MCF 10A (cell line): ENCODE results near the gene MYBL2. TPM values are rescaled to one million over a fixed set of nuclear protein-coding genes. Genes with fewer than 3 reads are reported as not detected.

Source experiments
- BruUV-seq: library from RNA; stranded (reverse); fragments of 400-500 nt; replicated peaks from 2 replicates; lab custom pipeline; 2021; lab: Mats Ljungman, UMichigan
- CTCF ChIA-PET: fragments of 300-600 bp; sonication (Branson Sonifier 250); formaldehyde crosslinking; extraction: SDS; loops from one replicate; lab custom pipeline; 2021; ENCODE audit warnings: antibody characterized with exemption, inconsistent platforms; lab: Yijun Ruan, JAX
- POLR2A ChIA-PET: fragments of 300-600, 350-650 bp; sonication (Branson Sonifier 250); formaldehyde crosslinking; extraction: SDS; loops from one replicate; lab custom pipeline; 2020; ENCODE audit warnings: antibody characterized with exemption, inconsistent platforms; lab: Yijun Ruan, JAX
- DNase-seq: peaks from one replicate; pipeline ENCODE4 v3.0.0-alpha.2; 2018; ENCODE audit not compliant: unreplicated experiment
- H3K27ac Mint-ChIP-seq: one replicate; pipeline ENCODE4 v1.8.0; 2022; ENCODE audit warnings: mild to moderate bottlenecking, low read depth, mixed read lengths; ENCODE audit not compliant: unreplicated experiment
- H3K27me3 Mint-ChIP-seq: one replicate; pipeline ENCODE4 v1.8.0; 2022; ENCODE audit warnings: mixed read lengths; ENCODE audit not compliant: insufficient read depth, unreplicated experiment
- H3K36me3 Mint-ChIP-seq: one replicate; pipeline ENCODE4 v1.8.0; 2022; ENCODE audit warnings: mild to moderate bottlenecking, moderate library complexity, mixed read lengths; ENCODE audit not compliant: insufficient read depth, unreplicated experiment
- H3K4me1 Mint-ChIP-seq: one replicate; pipeline ENCODE4 v1.8.0; 2022; ENCODE audit warnings: mixed read lengths; ENCODE audit not compliant: insufficient read depth, unreplicated experiment
- H3K4me3 Mint-ChIP-seq: one replicate; pipeline ENCODE4 v1.8.0; 2022; ENCODE audit warnings: mild to moderate bottlenecking, moderate library complexity, mixed read lengths; ENCODE audit not compliant: unreplicated experiment
- H3K9me3 Mint-ChIP-seq: one replicate; pipeline ENCODE4 v1.8.0; 2022; ENCODE audit warnings: mixed read lengths; ENCODE audit not compliant: unreplicated experiment
- intact Hi-C: fragments of 100-400 bp; cut with micrococcal nuclease; formaldehyde crosslinking; loops from 2 replicates; pipeline ENCODE4 v1.14.1; 2022
- total RNA-seq: library from RNA; stranded (reverse); gene quantifications from 2 replicates; pipeline ENCODE4 v1.2.3, GENCODE V29; 2022
- TF ChIP-seq, protein P1 (sequence below): fragments of 200-600 bp; IDR thresholded peaks from one replicate; pipeline ENCODE4 v1.8.0; 2022; ENCODE audit warnings: antibody characterized with exemption, mild to moderate bottlenecking; ENCODE audit not compliant: unreplicated experiment

The MYBL2 gene
- total RNA-seq, 1 experiment from 2014 or later: 44.3 TPM

GRCh38 chr20:43717616-43717995 lies 50.7 kb downstream of the MYBL2 start:
- no peak for DNase-seq
- TF ChIP-seq, protein P1, sequence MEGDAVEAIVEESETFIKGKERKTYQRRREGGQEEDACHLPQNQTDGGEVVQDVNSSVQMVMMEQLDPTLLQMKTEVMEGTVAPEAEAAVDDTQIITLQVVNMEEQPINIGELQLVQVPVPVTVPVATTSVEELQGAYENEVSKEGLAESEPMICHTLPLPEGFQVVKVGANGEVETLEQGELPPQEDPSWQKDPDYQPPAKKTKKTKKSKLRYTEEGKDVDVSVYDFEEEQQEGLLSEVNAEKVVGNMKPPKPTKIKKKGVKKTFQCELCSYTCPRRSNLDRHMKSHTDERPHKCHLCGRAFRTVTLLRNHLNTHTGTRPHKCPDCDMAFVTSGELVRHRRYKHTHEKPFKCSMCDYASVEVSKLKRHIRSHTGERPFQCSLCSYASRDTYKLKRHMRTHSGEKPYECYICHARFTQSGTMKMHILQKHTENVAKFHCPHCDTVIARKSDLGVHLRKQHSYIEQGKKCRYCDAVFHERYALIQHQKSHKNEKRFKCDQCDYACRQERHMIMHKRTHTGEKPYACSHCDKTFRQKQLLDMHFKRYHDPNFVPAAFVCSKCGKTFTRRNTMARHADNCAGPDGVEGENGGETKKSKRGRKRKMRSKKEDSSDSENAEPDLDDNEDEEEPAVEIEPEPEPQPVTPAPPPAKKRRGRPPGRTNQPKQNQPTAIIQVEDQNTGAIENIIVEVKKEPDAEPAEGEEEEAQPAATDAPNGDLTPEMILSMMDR: no peak
- no TSS peak for BruUV-seq
- intact Hi-C loops: no loop called here
- H3K9me3 Mint-ChIP-seq: no peaks in the 10 kb centered on the region
- no peaks in the 10 kb centered on the region for H3K36me3 Mint-ChIP-seq
- H3K27me3 Mint-ChIP-seq: no peaks in the 10 kb centered on the region
- H3K4me3 Mint-ChIP-seq: no peak overlapping the region
- POLR2A ChIA-PET: no interaction called here
- no peak overlapping the region for H3K27ac Mint-ChIP-seq
- no peaks in the 10 kb centered on the region for H3K4me1 Mint-ChIP-seq
- CTCF ChIA-PET: interaction anchor here (0.6 to 0.9 kb wide), 2 partner anchors 196 to 269 kb away, joined by 3 read pairs; no protein-coding TSS in a partner anchor

GRCh38 chr20:43720007-43720406 lies 53.1 kb downstream of the MYBL2 start:
- H3K9me3 Mint-ChIP-seq: no peaks in the 10 kb centered on the region
- POLR2A ChIA-PET: no interaction called here
- H3K4me3 Mint-ChIP-seq: no peak overlapping the region
- CTCF ChIA-PET: interaction anchor here (0.6 to 1.3 kb wide), 4 partner anchors 29 to 362 kb away, joined by 3 to 4 read pairs (median 4); partner anchors contain the start of gene SRSF6
- no TSS peak for BruUV-seq
- intact Hi-C loops: no loop called here
- no peaks in the 10 kb centered on the region for H3K36me3 Mint-ChIP-seq
- no peak overlapping the region for H3K27ac Mint-ChIP-seq
- TF ChIP-seq, protein P1: no peak
- H3K27me3 Mint-ChIP-seq: no peaks in the 10 kb centered on the region
- no peak for DNase-seq
- no peaks in the 10 kb centered on the region for H3K4me1 Mint-ChIP-seq

- no peaks in the 10 kb centered on the region for H3K4me1 Mint-ChIP-seq
- CTCF ChIA-PET: interaction anchor here (0.7 kb wide), 2 partner anchors 29 to 221 kb away, joined by 3 read pairs; no protein-coding TSS in a partner anchor
- no peak for DNase-seq
- H3K4me3 Mint-ChIP-seq: no peak overlapping the region
- H3K9me3 Mint-ChIP-seq: no peaks in the 10 kb centered on the region
- intact Hi-C loops: no loop called here
- POLR2A ChIA-PET: interaction anchor here (1.3 kb wide), 1 partner anchor 17 kb away, joined by 5 read pairs; no protein-coding TSS in a partner anchor
- H3K27me3 Mint-ChIP-seq: no peaks in the 10 kb centered on the region
- no peak overlapping the region for H3K27ac Mint-ChIP-seq
- H3K36me3 Mint-ChIP-seq: no peaks in the 10 kb centered on the region
- BruUV-seq: no TSS peak
- TF ChIP-seq, protein P1: no peak
Measured at GRCh38 chr20:43721097-43721428, 54.1 kb downstream of the MYBL2 start.

DNA sequence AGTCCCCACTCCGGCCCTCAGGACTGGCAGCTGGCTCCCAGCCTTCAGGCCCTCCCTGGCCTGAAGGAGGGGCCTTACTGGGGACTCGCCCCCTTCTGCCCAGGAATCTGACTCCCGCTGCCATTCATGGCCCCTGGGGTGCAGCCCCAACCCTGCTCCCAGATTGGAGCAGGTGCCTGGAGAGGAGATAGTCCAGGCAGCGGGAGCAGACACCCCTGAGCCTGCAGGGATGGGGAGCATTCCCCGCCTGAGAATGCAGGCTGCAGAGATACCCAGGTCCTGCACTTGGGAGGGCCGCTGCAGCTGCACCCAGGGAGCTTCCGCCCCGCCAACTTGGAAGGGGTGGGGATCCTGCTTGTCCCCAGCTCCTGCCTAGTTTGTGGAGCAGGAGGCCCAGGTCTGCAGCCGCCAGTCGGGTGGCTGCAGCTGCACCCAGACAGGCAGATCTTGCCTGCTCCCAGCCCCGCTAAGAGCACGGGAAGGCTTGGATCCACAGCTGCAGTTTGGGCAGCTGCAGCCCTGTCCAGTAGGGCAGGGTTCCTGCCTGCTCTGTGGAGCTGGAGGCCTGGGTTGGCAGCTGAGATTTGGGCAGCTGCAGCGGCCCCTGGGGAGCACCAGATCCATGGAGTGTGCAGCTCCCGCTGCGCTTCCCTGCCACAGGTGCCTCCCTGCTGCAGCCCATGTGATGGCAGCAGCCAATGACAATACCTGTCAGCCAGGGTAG lies 54.7 kb downstream of the MYBL2 start:
- no TSS peak for BruUV-seq
- POLR2A ChIA-PET: interaction anchor here (1.3 kb wide), 1 partner anchor 18 kb away, joined by 5 read pairs; no protein-coding TSS in a partner anchor
- CTCF ChIA-PET: interaction anchor here (0.7 to 1.3 kb wide), 3 partner anchors 28 to 221 kb away, joined by 3 read pairs; no protein-coding TSS in a partner anchor
- Mint-ChIP-seq H3K27ac (no peak overlapping the region), H3K4me1 (no peaks in the 10 kb centered on the region), H3K4me3 (no peak overlapping the region), H3K27me3 (no peaks in the 10 kb centered on the region), H3K9me3 (no peaks in the 10 kb centered on the region), H3K36me3 (no peaks in the 10 kb centered on the region)
- TF ChIP-seq, protein P1: no peak
- no peak for DNase-seq
- intact Hi-C loops: no loop called here
